HG03571 (cell line): Measurements from ENCODE around the gene TRPV5.

Experiments
- ATAC-seq: cut with Tn5 transposase; IDR thresholded peaks from one replicate; pipeline ENCODE4 v1.9.1; 2021; ENCODE audit not compliant: unreplicated experiment

The TRPV5 gene

DNA sequence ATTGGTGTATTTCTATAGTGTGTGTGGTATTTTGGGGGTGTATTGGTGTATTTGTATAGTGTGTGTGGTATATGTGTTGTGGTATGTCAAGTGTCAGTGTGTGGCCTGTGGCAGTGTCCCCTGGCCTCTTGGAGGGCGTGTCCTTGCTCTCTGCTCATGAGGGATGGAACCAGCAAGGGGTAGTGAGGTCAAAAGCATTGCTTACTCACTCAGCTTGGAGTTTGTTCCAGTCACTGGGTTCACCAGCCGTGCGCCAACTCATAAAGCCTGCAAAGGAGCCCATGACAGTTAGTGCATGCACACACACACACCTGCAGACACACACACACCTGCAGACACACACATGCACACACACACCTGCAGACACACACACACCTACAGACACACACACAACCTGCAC is 43.7 kb downstream of the TRPV5 start:
- no peak for ATAC-seq

DNA sequence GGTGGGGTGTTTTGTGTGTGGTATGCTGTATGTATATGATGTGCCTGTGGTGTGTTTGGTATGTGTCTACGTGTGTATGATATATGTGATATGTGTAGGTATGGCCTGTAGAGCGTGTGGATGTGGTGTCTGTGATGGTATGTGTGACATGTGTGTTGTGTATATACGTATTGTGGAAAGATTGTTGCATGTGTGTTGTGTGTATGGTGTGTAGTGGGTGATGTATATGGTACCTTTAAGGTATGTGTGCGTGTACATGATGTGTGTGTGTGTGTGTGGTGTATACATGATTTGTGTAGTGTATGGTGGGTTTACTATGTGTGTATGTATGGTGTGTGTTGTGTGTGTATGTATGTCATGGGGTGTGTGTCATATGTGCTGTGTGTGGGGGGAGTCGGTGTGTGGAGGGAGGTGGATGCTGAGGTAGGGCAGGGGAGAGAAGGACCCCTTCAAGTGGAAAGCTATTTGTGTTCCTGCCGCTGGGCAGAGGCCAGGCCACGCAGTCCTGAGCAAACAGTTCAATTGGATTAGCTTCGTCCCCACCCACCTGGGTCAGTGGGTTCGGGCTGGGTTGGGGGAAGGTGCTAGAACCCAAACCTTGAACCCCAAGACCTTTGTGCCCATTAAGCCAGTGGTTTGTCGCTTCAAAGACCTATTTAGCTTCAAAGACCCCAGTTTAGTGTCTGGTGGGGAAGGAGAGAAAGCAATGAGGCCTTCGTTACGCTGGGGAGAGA is 46.1 kb downstream of the TRPV5 start:
- no peak for ATAC-seq

DNA sequence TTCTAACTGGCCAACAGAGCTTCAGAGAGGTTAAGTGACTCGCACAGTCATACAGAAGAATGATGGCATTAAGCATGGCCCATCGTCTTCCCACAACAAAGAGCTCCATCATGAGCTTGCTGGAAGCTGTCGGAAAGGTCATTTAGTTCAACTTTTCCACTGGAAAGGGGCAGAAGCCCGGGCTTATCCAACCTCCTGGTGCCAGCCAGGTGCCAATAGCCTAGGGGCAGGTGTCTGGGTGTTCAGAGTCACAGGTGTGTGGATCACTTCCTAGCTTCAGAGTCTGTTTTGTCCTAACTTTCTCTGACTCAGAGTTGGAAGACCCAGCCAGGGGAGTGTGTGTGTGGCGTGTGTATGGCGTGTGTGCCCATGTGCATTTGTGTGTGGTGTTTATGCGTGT is 46.7 kb downstream of the TRPV5 start:
- no peak for ATAC-seq

DNA sequence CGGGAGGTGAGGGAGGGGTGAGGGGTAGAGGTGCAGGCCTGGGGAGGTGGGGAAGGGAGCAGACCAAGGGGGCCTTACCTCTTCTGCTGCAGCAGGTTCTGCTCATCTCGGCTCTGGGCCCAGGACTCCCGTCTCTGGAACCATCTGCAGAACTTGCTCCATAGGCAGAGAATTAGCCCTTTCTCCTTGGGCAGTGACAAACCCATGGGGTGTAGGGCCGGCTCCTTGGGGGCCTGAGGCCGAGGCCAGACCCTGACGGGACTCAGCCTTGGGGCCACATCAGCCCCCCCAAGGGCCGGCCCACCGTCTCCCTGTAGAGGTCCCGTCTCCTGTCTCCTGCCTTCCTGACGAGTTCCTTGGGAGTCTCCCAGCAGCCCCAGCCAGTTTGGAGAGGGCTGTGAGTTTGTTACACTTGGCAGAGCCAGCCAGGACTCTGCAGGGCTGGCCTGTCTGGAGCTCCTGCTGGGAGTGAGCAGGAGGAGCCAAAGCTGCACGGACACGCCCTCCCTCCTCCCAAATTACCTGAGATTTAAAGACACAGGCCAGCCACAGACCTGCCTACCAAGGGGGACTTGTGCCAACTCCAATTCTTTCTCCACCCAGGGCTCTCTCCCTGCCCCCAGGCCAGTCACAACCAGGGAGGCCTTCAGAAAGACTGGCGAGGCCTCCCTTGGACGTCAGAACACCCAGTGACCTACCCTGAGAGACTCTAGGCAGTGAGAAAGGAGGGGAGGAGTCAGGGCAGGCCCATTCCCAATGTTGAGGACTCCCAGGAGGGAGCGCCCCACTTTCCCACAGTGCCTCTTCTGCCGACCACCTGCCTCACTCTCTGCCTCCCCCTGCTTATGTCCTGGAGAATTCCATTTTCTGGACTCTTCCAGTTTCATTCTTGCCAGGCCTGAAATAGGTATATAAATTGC is 48.0 kb downstream of the TRPV5 start, which contains the start of gene TRPV6:
TSS of gene TRPV6 (minus strand) at position 435 of the 920 bp plus-strand sequence.
- no peak for ATAC-seq

DNA sequence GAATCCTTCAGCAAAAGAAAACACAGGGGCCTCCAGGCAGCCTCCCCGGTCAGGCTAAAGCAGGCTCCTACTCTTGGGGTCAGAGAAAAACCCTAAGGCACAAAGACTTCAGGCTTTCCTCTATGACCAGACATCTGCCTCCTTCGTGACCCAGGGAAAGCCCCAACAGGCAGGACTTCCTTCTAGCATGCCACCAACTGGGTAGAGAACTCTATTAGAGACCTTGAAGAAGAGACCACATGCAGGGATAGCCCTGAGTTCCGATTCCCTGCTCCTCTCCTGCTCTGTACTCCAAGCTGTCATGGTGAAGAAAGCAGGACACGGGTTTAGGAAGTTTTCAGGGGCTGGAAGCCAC is 49.3 kb downstream of the TRPV5 start:
- ATAC-seq = no peak

DNA sequence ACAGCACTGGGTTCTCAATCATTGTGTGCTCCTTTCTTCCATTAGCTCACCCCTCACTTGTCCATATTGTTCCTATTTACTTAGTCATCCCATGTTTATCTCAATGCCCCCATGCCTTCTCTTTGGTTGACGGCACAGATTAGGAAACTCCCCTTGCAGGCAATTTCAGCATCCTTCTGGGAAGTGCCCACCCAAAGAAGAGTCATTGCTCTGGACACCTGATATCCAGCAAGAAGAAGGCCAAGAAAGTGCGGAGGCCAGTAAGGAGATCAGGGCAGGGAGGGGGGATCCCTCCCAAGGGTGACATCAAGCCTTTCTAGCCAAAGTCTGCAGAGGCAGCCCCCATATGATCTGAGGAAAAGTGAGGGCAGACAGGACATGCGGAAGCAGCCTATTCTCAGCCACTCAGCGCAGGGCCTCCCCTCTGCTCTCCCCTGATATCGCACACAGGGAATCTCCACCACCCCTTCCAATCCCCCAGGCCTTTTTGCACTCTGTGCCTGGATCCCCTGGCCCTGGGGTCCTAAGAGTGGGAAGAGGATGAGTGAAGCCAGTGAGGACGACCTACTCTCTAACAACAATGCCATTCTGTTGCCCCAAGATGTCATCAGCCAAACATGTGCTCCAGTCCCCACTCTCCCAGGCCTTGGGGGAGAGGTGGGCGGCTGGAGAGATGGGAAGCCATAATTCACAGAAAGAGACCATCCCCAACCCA is 49.8 kb downstream of the TRPV5 start:
- ATAC-seq = no peak

DNA sequence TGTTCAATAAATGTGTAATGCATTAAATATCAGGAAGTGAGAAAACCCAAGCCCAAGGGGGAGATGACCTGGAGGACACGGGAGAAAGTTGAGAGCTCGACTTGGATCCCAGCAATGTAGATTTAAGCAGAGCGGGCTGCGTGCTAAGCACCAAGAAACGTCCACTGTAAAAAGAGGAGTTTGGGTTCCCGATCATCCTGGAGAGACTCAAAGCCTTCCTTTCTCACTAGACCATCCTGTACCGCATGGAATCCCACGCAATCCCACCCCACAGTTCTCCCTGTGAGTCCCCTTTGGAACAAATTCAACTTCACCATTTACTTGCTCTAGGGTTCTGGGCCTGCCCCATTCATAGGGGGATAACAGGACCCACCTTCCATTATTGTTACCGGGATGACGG is 50.4 kb downstream of the TRPV5 start:
- no peak for ATAC-seq

DNA sequence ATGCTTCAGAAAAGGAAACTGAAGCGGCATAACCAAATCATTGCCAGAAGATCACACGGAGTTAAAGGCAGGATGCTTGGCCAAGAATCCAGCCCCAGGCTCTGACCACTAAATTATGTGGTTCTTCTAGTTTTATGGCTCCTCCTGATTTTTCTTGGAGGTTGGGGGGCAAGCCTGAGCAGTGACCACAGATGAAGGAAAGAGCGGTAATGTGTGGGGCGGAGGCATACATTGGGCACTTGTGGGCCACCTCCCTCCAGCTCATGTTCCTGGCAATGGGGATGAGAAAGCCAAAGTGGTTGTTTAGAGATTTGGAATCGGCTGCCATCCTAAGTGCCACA is 51.2 kb downstream of the TRPV5 start:
- no peak for ATAC-seq

DNA sequence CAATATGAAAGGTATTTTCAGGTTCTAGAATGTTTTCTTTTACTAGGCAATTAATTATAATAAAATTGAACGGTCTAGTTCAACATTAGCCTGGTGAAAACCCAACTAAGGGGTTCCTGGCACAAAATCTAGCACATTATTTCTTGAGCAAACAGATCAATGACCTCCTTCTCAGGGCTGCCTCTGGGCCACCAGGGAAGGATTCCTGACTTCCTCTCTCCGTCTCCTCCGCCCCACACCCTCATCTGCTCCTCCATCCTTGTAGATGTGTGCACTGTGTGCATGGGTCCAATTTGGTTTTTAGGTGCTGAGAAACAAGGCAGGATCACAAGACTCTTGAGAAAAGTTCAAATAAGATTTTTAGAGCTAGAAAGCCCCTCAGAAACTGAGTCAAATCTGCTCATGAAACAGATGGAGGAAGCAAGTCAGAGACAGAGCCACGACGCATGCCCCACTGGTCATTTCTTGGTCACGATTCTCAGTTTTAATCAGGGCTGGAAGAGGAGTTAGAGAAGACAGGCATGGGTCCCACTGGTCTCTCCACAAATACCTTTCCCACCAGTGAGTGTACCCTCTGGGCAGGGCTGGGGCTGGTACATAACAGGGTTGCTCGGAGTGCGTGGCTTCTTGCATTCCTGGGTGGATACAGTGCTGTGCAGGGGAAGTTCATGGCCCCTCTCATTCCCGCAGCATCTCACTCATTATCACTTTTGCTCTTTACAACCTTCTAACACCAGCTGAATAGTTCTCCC is 51.8 kb downstream of the TRPV5 start:
- no peak for ATAC-seq

DNA sequence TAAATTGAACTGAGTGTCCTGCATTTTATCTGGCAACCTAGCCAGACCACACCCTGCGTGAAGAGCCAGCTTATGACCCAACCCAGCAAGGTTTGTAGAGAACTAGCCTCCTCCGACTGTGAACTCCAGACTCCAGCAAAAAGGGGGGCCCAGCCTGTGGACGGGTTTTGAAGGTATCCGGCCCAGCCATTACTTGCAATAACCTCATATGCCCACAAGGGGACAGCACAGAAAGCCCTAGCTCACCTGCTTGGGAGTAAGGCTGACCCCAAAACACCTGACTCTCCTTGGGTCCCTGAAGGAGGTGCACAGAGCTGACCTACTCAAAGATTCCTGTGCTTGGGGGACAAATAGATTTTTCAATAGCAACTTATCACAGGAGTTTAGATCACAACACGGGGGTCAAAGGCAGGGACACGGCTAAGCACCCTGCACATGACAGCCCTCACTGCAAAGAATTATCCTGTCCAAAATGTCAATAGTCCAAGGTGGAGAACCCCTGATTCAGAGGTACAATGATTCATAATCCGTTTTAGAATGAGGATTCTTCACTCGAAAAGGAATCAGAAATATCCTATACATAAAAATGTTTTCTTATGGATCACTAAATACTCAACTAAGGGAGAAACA is 52.6 kb downstream of the TRPV5 start:
- peak; percentile 64 for ATAC-seq

DNA sequence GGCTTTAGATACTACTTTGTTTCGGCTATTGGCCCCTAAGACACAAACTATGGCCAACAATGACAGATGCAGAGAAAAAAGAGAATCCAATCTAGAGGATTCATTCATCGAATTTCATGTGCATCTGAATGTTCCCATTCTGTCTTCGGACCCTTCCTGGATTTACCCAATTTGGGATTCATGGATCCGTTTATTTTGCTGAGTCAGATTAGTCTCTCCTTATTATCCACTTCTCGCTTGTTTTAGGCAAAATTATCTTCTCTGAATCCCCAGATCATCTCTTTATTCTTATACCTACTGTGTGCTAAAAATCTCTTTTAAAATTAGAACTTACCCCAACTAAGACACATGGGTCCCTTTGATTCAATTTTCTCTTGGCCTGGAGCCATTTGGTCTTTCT is 54.5 kb downstream of the TRPV5 start:
- ATAC-seq = no peak

DNA sequence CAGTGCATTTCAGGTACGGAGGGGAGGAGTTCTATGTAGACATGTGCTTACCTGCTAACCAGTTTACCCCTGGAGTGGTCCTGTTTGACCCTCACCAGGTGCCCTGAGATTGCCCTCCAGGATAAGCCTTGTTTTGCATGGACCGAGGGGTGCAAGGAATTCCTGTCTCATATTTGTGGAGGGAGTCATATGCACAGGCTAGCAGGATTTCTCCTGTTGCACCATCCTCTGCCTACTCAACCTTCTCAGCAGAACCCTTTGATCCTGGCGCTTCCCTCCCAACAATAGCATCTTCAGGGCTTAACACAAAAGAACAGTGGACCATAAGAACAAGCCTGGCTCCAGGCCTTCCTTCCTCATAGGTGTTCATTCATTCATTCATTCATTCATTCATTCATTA is 55.2 kb downstream of the TRPV5 start:
- no peak for ATAC-seq

DNA sequence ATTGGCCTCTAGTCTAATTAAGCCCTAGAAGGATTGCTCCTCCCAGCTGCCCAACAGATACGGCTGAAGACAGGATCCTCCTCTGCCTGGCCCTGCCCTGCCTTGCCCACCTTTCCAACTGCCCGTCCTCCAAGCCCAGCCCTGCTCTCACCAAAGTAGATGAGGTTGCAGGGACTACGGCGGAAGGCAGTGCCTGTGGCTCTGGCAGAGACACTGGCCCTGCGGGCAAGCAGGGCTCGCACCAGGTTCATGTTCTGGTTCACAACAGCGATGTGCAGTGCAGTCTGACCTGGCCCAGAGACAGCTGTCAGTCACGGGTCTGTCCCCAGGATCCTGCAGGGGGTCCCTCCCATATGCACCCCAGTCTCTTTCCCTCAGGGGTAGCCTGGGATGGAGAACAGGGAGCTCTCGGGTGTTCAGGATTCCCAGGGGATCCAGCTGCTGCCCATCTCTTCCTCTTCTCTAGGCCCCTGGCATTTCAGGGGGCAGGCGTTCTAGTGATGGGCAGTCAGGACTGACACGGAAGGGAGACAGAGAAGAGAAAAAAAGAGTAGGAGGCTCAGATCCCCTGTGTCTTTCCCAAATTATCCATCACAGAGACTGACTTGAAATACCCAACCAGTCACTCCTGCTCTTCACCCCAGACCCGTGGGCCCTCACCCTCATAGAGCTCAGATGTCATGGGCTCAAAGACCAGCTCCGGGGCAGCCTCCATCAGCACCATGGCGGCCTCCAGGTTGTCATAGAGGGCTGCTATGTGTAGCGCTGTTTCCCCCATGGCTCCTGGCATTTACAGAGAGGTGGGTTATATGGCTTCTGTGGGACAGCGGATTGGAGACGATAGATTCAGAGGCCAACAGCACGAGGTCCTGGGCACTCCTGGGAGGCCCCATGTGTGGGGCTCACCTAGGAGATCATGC is 56.3 kb downstream of the TRPV5 start:
- no peak for ATAC-seq

DNA sequence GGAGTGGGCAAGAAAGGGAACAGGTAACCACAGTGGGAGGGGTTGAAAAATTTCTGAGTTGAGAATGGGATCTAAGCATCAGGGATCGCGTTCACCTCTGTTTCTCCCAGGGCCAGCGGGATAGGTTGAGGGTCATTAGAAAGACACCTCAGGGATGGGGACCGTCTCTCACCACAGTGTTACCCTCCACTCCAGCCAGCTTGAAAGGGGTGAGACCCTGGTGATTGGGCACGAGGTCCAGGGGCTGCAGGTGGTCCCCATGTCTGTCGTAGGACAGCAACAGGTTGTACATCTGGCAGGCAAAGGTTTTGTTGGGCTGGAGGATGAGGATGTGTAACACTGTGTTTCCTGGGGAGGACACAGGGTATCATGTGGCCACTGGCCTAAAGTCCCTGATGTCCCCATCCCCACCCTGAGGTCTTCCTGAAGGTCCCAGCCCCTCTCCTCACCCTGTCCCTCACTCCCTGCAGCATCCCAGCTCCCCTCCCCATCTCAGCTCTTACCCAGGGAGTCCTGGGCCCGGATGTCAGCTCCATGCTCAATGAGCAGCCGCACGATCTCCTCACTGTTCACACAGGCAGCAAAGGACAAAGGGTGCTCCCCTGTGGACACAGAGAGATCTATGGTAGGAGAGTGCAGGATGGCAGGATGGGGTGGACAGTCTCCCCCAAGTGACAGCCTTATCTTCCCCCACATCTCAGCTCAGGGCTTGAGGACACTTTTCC is 57.1 kb downstream of the TRPV5 start:
- no peak for ATAC-seq

DNA sequence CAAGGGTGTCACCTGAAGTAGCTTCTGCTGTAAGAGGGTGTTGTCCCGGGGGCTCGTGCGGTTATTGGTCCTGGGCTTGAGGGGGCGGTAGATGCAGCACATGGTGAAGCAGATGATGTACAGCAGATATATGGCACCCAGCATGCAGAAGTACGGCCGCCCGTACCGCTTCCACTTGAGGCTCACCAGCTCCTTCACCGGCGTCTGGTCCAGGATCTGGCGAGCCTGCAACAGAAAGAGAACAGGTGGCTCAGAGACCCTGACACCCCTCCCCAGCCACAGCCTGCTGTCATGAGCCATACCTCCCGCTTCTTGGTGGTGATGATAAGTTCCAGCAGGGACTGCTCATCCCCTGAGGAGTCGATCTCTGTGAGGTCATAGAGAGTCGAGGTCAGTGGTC is 58.1 kb downstream of the TRPV5 start:
- no peak for ATAC-seq

DNA sequence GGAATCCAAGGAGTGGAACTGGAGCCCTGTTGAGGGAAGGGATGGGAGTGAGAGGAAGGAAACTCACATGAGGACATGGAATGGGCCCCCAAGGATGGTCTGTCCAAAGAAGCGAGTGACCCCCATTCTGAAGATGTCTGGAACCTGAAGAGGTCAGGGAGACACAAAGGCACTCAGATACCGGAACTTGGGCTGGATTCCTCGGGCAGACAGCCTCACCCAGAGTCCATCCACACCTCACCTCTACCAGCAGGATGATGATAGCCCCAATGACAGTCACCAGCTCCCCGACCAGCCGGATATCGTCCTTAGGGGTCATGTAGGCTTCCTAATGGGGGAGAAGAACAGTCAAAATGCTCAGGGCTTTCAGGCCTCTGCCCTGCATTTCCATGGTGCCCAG is 58.7 kb downstream of the TRPV5 start:
- ATAC-seq = no peak

DNA sequence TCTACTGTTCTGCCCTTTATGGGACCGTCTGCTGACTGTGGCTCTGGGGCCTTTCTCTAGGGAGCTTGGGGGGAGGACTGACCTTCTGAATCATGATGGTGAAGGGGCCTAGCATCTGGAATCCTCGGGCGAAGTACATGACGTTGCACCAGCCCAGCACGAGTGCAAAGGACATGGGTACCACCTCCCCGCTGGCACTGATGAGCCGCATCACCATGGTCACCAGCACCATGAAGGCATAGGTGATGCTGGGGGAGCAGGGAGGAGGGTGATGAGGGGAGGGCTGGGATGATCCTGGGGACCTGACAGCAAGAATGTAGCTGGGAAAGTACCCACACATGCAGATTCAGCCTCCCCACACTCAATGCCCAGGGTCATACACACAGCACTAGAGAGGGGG is 59.1 kb downstream of the TRPV5 start:
- no peak for ATAC-seq

DNA sequence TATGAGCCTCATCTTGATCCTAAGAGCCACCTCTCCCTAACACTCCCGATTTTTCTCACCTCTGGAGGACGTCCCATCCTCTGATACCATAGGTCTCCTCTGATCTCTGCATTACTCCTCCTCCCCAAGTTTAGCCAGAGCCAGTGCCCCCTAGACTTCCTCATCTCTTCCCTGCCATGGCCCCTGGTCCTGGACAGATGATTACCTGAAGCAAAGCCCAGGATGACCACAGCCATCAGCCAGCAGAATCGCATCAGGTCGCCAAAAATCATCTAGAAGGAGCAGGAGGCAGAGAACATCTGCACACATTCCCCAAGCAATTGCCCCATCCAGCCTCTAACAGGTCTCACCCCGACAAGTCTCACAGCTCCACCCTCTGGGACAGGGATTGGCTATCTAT is 59.7 kb downstream of the TRPV5 start:
- no peak for ATAC-seq

DNA sequence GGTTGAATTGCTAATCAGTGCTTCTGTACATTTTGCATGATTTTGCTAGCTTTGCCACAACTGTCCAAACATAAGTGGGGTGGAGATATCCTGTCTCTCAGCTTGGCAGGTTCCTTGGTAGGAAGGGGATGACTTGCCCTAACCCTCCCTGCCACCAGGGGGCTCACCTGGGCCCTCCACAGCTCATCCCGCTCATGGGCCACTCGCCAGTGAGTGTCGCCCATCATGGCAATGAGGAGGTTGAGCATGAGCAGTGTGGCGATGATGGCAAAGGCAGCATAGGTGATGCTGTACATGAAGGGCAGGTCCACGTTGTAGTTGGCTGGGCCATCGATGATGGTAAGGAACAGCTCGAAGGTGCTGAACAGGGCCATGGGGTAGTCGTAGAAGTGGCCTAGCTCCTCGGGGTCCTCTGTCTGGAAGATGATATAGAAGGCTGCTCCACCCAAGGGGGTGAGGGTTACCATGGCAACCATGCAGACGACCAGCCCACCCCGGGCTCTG is 60.2 kb downstream of the TRPV5 start:
- no peak for ATAC-seq
